ENCODE measurements around the gene TMEM121.
"Not testable (repeated sequence)": the region's sequence is repeated elsewhere in the genome, so short reads cannot be mapped to it uniquely, and the experiment has no call there.

The TMEM121 gene

GRCh38 chr14:105547072-105547471 is 20.7 kb downstream of the TMEM121 start:
- not testable (repeated sequence) for DNase-seq

GRCh38 chr14:105547741-105548169 is 21.4 kb downstream of the TMEM121 start:
- no peak for DNase-seq

- DNase-seq = no peak
Observed at GRCh38 chr14:105549481-105549880, 23.1 kb downstream of the TMEM121 start.

GRCh38 chr14:105554022-105554421 is 27.6 kb downstream of the TMEM121 start:
- no peak for DNase-seq

GRCh38 chr14:105554523-105554922 is 28.1 kb downstream of the TMEM121 start:
- no peak for DNase-seq

GRCh38 chr14:105557671-105558070 is 31.3 kb downstream of the TMEM121 start:
- DNase-seq = not testable (repeated sequence)

- DNase-seq = not testable (repeated sequence)
Observed at GRCh38 chr14:105558449-105559154, 32.2 kb downstream of the TMEM121 start.

GRCh38 chr14:105559384-105560047 is 33.1 kb downstream of the TMEM121 start:
- not testable (repeated sequence) for DNase-seq

GRCh38 chr14:105560048-105560669 is 33.8 kb downstream of the TMEM121 start:
- DNase-seq = not testable (repeated sequence)

GRCh38 chr14:105561345-105561744 is 35.0 kb downstream of the TMEM121 start:
- not testable (repeated sequence) for DNase-seq

GRCh38 chr14:105562713-105563346 is 36.4 kb downstream of the TMEM121 start:
- DNase-seq = no peak

- DNase-seq = no peak
Observed at GRCh38 chr14:105563347-105563737, 37.0 kb downstream of the TMEM121 start.

GRCh38 chr14:105564536-105564935 is 38.2 kb downstream of the TMEM121 start:
- DNase-seq = not testable (repeated sequence)

GRCh38 chr14:105565185-105565919 is 39.0 kb downstream of the TMEM121 start:
- not testable (repeated sequence) for DNase-seq

GRCh38 chr14:105566248-105567163 is 40.1 kb downstream of the TMEM121 start:
- DNase-seq = not testable (repeated sequence)

- not testable (repeated sequence) for DNase-seq
Observed at GRCh38 chr14:105567164-105568103, 41.1 kb downstream of the TMEM121 start.

- DNase-seq = not testable (repeated sequence)
Observed at GRCh38 chr14:105568140-105568843, 41.9 kb downstream of the TMEM121 start.

GRCh38 chr14:105568859-105569766 is 42.7 kb downstream of the TMEM121 start:
- DNase-seq = no peak

All from cerebellar nuclear complex (tissue), 1 donor.